H7 (cell line): ENCODE data around the gene KCNMA1. TPM values are rescaled to one million over a fixed set of nuclear protein-coding genes. Genes with fewer than 3 reads are reported as not detected.

Source experiments
- DNase-seq: peaks from one replicate; pipeline ENCODE4 v3.0.0; 2012
- H3K27me3 ChIP-seq: 2 replicates; pipeline ENCODE4 v1.6.0; 2011; ENCODE audit warnings: mild to moderate bottlenecking, low read length; ENCODE audit not compliant: control insufficient read depth, insufficient read depth
- H3K36me3 ChIP-seq: replicated peaks from 2 replicates; pipeline ENCODE4 v1.5.1; 2011; ENCODE audit warnings: low read length; ENCODE audit not compliant: control insufficient read depth, insufficient read depth
- H3K4me3 ChIP-seq: 2 replicates; pipeline ENCODE4 v1.5.1; 2011; ENCODE audit warnings: low read depth, mild to moderate bottlenecking, control low read depth, low read length, moderate library complexity; ENCODE audit not compliant: insufficient read depth
- total RNA-seq: library from RNA; depleted of rRNA; stranded (reverse); fragments of >200 nt; shearing (Covaris generic); gene quantifications from 2 replicates; pipeline ENCODE4 v1.2.3, GENCODE V29; 2014

Gene KCNMA1
- total RNA-seq, 1 experiment from 2014 or later = 0.94 TPM

- Histone ChIP-seq H3K27me3 (no peaks in the 10 kb centered on the region), H3K36me3 (no peaks in the 10 kb centered on the region), H3K4me3 (no peak overlapping the region)
- no peak for DNase-seq
Observed at GRCh38 chr10:77431980-77432797, 205.4 kb downstream of the KCNMA1 start.

- H3K36me3 ChIP-seq = no peaks in the 10 kb centered on the region
- H3K27me3 ChIP-seq = no peaks in the 10 kb centered on the region
- H3K4me3 ChIP-seq = no peak overlapping the region
- DNase-seq = no peak
Observed at GRCh38 chr10:77431209-77431611, 206.4 kb downstream of the KCNMA1 start.

GRCh38 chr10:77430530-77430929 lies 207.1 kb downstream of the KCNMA1 start:
- no peak for DNase-seq
- Histone ChIP-seq H3K27me3 (no peaks in the 10 kb centered on the region), H3K4me3 (no peak overlapping the region), H3K36me3 (no peaks in the 10 kb centered on the region)

GRCh38 chr10:77428691-77429395 lies 208.8 kb downstream of the KCNMA1 start:
- Histone ChIP-seq H3K27me3 (no peaks in the 10 kb centered on the region), H3K4me3 (no peak overlapping the region), H3K36me3 (no peaks in the 10 kb centered on the region)
- peak; percentile 57 for DNase-seq

- no peaks in the 10 kb centered on the region for H3K36me3 ChIP-seq
- H3K27me3 ChIP-seq = no peaks in the 10 kb centered on the region
- no peak for DNase-seq
- H3K4me3 ChIP-seq = no peak overlapping the region
Observed at GRCh38 chr10:77424257-77424656, 213.4 kb downstream of the KCNMA1 start.

GRCh38 chr10:77422491-77423338 lies 214.9 kb downstream of the KCNMA1 start:
- no peaks in the 10 kb centered on the region for H3K27me3 ChIP-seq
- DNase-seq = no peak
- H3K36me3 ChIP-seq = no peaks in the 10 kb centered on the region
- H3K4me3 ChIP-seq = no peak overlapping the region

- no peak for DNase-seq
- Histone ChIP-seq H3K4me3 (no peak overlapping the region), H3K27me3 (no peaks in the 10 kb centered on the region), H3K36me3 (no peaks in the 10 kb centered on the region)
Observed at GRCh38 chr10:77421591-77421990, 216.0 kb downstream of the KCNMA1 start.

- Histone ChIP-seq H3K27me3 (no peaks in the 10 kb centered on the region), H3K36me3 (no peaks in the 10 kb centered on the region), H3K4me3 (no peak overlapping the region)
- DNase-seq = no peak
Observed at GRCh38 chr10:77420947-77421523, 216.6 kb downstream of the KCNMA1 start.

- H3K27me3 ChIP-seq = no peaks in the 10 kb centered on the region
- DNase-seq = no peak
- no peaks in the 10 kb centered on the region for H3K36me3 ChIP-seq
- H3K4me3 ChIP-seq = no peak overlapping the region
Observed at GRCh38 chr10:77419979-77420378, 217.6 kb downstream of the KCNMA1 start.

GRCh38 chr10:77419056-77419455 lies 218.6 kb downstream of the KCNMA1 start:
- Histone ChIP-seq H3K36me3 (no peaks in the 10 kb centered on the region), H3K4me3 (no peak overlapping the region), H3K27me3 (no peaks in the 10 kb centered on the region)
- no peak for DNase-seq

GRCh38 chr10:77417806-77418640 lies 219.6 kb downstream of the KCNMA1 start:
- Histone ChIP-seq H3K4me3 (no peak overlapping the region), H3K27me3 (no peaks in the 10 kb centered on the region), H3K36me3 (no peaks in the 10 kb centered on the region)
- no peak for DNase-seq

- no peak overlapping the region for H3K4me3 ChIP-seq
- H3K27me3 ChIP-seq = no peaks in the 10 kb centered on the region
- DNase-seq = no peak
- H3K36me3 ChIP-seq = no peaks in the 10 kb centered on the region
Observed at GRCh38 chr10:77417359-77417758, 220.2 kb downstream of the KCNMA1 start.

- H3K36me3 ChIP-seq = no peaks in the 10 kb centered on the region
- DNase-seq = no peak
- no peak overlapping the region for H3K4me3 ChIP-seq
- no peaks in the 10 kb centered on the region for H3K27me3 ChIP-seq
Observed at GRCh38 chr10:77416311-77417135, 221.1 kb downstream of the KCNMA1 start.
